H7 (cell line): ENCODE measurements around the gene BBLN. TPM values are rescaled to one million over a fixed set of nuclear protein-coding genes. Genes with fewer than 3 reads are reported as not detected.

Experiments
- DNase-seq: peaks from one replicate; pipeline ENCODE4 v3.0.0; 2012
- H3K27me3 ChIP-seq: 2 replicates; pipeline ENCODE4 v1.6.0; 2011; ENCODE audit warnings: mild to moderate bottlenecking, low read length; ENCODE audit not compliant: control insufficient read depth, insufficient read depth
- H3K36me3 ChIP-seq: replicated peaks from 2 replicates; pipeline ENCODE4 v1.5.1; 2011; ENCODE audit warnings: low read length; ENCODE audit not compliant: control insufficient read depth, insufficient read depth
- H3K4me3 ChIP-seq: 2 replicates; pipeline ENCODE4 v1.5.1; 2011; ENCODE audit warnings: low read depth, mild to moderate bottlenecking, control low read depth, low read length, moderate library complexity; ENCODE audit not compliant: insufficient read depth
- total RNA-seq: library from RNA; depleted of rRNA; stranded (reverse); fragments of >200 nt; shearing (Covaris generic); gene quantifications from 2 replicates; pipeline ENCODE4 v1.2.3, GENCODE V29; 2014

BBLN gene
- total RNA-seq, 1 experiment from 2014 or later: 130 TPM

DNA sequence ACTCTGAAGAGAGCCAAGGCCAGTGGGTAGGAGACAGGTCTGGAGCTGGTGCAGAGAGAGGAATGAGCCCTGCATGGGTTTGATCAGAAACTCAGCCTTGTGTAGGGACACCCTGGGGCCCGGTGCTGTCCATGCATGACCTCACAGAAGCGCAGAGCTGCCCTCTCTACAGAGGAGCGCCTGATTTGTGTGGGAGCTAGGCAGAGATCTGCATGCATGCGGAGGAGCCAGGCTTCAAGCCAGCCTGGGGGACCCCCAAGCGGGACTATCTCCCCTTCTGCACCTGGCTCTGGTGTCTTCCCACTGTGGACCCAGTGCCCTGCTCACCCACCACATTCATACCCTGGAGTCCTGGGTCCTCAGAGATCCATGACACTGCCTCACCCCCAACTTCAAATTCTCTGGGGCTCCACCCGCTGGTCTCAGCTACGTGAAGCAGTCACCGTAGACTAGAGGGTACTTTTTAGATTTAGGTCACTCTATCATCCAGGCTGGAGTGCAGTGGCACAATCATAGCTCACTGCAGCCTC, 13.4 kb upstream of the BBLN start:
- H3K4me3 ChIP-seq: no peak overlapping the region
- DNase-seq: peak; percentile 55
- H3K27me3 ChIP-seq: no peaks in the 10 kb centered on the region; the same call in 1 of the 2 replicates
- no peaks in the 10 kb centered on the region for H3K36me3 ChIP-seq

DNA sequence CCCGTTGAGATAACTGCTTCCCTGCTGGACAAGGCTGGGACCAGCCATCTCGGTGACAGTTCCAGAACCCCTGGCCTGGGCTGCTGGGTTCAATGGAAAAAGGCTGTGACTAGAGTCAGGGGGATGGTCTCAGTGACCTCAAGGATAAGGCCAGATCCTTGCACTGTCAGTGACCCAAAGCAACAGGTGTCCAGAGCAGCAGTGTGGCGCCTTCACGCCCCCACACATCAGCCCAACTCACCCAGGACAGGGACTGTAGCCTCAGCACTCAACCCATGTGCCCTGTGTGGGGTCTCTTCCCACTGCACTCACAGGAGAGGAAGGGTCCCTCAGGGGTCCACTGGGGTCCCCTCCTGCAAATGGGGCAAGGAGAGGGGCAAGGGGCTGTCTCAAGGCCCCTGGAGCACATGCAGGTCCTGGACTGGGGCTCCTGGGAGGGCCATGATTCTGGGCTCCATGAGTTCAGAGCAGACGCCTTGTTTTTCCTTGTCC, 11.5 kb upstream of the BBLN start:
- DNase-seq: peak; percentile 34
- H3K36me3 ChIP-seq: no peaks in the 10 kb centered on the region
- H3K4me3 ChIP-seq: no peak overlapping the region
- H3K27me3 ChIP-seq: no peaks in the 10 kb centered on the region; the same call in 1 of the 2 replicates

DNA sequence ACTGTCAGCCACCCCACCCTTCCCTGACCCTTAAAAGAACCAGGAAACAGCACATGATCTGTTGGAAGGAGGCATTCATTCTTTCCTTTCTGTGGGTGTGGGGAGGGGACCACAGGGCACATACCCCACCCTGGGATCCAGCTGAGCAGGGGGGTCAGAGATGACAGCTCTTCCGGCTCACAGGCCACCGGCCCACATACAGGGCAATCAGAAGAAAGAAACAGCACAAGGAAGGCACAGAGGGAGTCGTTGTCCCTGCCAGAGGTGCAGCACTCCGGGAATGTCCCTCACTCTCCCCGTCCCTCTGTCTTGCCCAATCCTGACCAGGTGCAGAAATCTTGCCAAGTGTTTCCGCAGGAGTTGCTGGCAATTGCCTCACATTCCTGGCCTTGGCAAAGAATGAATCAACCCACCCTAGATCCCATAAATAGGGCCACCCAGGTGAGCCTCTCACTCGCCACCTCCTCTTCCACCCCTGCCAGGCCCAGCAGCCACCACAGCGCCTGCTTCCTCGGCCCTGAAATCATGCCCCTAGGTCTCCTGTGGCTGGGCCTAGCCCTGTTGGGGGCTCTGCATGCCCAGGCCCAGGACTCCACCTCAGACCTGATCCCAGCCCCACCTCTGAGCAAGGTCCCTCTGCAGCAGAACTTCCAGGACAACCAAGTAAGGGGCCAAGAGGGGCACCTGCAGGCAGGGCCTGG, 10.9 kb upstream of the BBLN start, which contains the start of gene LCN2:
Gene LCN2, plus strand, starts transcription at position 453 of the 701 bp plus-strand sequence. Its CDS starts 73 bp downstream, at position 526.
- peak; percentile 35 for DNase-seq
- H3K4me3 ChIP-seq: no peak within 1 kb of the TSS

DNA sequence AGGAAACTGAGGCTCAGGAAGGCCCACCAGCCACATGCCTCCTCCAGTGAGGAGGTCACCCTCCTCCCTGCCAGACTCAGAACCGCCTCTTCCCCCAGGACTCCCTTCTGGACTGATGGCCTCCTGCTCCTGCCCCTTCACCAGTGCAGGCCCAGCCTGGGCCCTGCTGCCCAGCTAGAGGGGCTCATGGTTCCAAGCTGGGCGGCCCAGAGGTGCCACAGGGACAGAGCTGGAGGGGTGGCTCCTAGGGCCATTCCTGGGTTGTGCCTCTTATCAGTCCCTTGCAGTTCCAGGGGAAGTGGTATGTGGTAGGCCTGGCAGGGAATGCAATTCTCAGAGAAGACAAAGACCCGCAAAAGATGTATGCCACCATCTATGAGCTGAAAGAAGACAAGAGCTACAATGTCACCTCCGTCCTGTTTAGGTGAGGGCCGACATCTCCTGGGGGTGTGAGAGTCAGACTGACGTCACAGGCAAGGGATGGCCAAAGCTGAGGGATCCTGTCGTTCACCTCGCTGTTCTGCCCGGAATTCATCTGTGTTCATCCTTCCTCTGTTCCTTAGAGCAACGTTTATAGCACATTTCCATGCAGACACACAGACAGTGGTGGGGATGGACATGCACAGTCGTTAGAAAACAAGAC, 10.0 kb upstream of the BBLN start:
- DNase-seq: no peak
- no peaks in the 10 kb centered on the region; the same call in 1 of the 2 replicates for H3K27me3 ChIP-seq
- no peak overlapping the region for H3K4me3 ChIP-seq
- no peaks in the 10 kb centered on the region for H3K36me3 ChIP-seq

More for the DNA sequence above, 10.9 kb upstream of the BBLN start, which contains the start of gene LCN2:
- Histone ChIP-seq H3K27me3 (no peaks in the 10 kb centered on the region; the same call in 1 of the 2 replicates), H3K36me3 (no peaks in the 10 kb centered on the region)

DNA sequence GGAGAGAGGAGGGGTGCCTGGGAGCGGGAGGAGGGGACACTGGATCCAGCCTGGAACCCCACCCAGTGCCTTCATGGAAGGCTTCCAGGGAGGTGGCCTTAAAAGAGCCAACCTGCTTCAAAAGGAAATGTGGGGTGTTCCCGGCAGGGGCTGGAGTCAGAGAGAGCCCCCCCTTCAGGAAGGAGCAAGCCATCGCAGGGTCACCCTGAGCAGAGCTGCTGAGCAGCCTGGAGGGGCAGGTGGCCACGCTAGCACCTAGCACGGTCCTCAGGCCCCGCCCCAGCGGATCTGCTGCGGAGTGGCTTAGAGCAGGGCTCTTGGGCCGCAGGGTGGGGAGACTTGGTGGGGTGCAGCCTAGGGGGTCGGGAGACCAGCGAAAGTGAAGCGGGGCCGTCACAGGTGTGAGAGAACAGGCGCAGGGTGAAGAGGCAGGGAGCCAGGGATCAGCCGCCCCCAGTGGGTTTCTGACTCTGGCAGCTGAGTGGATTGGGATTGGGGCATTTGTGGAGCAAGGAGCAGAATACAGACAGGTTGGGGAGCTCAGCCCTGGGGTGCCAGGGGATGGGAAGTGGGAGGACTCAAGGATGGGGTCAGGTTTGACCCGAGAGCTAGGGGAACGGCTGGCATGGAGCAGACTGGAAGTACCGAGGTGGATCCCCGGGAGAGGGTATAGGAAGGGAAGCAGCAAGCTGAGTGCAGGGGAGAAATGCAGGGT, 9.3 kb upstream of the BBLN start:
- no peaks in the 10 kb centered on the region; the same call in 1 of the 2 replicates for H3K27me3 ChIP-seq
- peak; percentile 96 for DNase-seq
- no peak overlapping the region for H3K4me3 ChIP-seq
- H3K36me3 ChIP-seq: no peaks in the 10 kb centered on the region

DNA sequence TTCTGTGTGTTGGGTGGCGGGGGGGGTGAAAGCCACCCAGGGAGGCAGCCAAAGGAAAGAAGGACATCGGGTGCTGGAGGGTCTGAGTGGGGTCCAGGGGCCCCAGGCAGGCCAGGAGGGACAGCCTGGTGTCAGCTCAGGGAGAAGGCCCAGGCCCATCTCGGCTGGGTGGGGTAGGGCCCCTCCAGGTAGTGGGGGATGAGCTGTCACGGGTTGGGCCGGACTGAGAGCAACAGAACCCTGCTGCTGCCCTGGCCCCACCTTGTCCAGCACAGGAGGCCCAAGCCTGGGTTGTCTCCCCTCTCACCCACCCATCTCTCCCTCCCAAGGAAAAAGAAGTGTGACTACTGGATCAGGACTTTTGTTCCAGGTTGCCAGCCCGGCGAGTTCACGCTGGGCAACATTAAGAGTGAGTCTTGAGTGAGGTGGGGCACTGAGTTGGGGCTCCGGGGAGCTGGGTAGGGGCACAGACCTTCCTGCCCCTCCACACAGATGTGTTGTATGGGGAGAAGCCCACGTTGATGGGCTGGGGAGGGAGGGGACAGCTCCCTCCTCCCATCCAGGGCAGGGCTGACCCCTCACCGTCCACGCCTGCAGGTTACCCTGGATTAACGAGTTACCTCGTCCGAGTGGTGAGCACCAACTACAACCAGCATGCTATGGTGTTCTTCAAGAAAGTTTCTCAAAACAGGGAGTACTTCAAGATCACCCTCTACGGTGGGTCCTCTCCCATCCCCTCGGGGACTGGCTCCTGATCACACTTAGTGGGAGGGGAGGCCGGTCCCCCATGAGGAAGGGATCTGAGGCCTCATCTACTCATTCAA, 8.5 kb upstream of the BBLN start:
- peak; percentile 38 for DNase-seq
- no peak overlapping the region for H3K4me3 ChIP-seq
- no peaks in the 10 kb centered on the region; the same call in 1 of the 2 replicates for H3K27me3 ChIP-seq
- H3K36me3 ChIP-seq: no peaks in the 10 kb centered on the region

DNA sequence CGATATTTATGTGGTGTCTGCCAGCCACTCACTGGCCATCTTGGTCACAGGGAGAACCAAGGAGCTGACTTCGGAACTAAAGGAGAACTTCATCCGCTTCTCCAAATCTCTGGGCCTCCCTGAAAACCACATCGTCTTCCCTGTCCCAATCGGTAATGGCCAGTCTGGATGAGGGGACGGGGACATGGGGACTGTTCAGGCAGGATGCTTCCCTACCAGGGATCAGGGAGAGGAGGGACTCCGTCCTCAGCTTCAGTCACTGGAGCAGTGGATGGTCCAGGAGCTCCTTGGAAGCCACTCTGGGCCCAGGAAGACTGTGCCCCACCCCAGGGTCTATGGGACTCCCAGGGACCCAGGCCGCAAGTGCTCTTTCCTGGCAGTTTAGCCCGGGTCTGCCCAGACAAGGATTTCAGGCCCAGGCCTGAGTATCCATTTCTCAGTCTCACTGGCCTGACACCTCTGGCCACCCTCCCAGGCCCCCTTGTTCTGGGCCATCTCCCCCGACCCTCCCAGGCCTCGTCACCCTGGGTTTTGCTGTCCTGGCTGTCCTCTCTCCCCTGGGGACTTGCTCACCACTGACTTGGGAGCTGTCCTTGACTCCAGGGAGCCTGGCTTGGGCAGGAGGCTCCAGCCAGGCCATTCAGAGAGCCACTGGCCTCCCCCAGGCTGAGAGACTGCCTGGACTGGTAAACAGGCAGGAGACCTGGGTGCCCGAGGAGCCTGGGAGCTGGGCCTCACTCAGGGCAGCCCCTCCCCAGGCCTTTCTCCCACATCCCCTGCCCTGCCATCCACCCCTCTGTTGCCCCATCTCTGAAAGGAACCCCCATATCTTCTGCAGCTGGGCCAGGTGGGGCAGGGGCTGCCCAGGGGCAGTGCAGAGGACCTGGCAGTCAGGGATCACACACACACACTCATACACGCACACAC, 7.7 kb upstream of the BBLN start:
- no peaks in the 10 kb centered on the region for H3K36me3 ChIP-seq
- H3K4me3 ChIP-seq: no peak overlapping the region
- no peaks in the 10 kb centered on the region; the same call in 1 of the 2 replicates for H3K27me3 ChIP-seq
- DNase-seq: peak; percentile 39

DNA sequence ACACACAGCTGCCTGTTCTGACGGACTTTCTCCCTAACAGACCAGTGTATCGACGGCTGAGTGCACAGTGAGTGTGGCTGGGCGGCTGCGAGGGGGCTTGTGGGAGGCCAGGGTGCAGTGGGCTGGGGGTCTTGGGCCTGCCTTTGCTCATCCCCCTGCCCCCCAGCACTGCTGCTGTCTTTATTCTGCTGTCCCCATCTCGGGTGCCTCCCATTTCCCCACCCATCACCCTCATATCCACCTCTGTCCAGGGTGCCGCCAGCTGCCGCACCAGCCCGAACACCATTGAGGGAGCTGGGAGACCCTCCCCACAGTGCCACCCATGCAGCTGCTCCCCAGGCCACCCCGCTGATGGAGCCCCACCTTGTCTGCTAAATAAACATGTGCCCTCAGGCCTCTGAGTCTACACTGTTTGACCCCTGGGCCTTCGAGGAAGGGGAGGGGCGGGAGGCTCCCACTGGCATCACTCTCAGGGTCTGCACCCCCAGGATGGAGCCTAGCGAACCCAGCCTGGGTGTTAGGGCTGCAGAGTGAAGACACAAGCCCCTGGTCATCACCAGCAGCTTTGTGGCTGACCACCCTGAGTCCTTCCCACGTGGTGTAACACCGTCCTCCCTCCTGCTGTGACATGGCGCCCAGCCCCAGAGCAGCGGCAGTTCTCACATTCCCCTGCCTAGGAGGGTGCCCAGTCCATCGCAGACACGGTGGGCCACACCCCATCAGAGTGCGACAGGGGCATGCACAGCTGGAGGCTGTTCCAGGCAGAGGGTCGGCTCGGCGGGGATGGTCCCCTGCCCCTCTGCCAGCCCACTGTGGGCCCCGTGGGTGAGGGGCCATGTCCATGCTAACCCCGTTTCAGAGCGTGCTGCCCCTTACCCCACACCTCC, 6.8 kb upstream of the BBLN start:
- DNase-seq: peak; percentile 49
- Histone ChIP-seq H3K36me3 (no peaks in the 10 kb centered on the region), H3K4me3 (no peak overlapping the region), H3K27me3 (no peaks in the 10 kb centered on the region; the same call in 1 of the 2 replicates)

DNA sequence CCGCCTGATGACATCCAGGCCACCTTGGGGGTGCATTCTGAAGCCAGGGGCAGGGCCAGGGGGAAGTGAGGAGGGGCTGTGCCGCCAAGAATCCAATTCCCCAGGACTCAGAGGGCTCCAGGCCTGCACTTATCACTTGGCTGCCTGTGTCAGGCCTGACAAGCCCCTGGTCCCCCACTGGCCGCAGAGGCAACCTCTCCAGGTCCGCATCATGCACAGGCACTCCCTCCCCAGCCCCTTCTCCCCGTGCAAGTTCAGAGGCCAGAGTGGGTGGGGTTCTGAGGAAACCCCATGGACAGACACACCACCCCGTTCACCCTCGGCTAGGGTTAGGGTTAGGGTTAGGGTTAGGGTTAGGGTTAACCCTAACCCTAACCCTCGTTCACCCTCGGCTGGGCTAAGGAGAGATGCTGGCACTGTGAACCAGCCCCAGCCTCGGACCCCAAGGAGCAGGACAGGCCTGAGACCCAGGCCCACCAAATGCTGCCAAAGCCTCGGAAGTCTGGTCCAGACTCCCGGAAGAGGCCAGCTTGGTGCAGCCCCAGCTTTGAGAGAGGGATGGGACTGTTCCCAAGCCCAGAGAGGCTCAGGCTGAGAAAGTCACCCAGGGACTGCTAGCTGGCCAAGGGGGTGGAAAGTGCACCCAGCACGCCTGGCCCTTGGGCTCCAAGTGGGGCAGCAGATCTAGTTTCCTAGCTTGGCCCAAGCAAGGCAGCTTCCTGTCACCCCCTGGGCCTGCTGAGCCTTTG, 5.9 kb upstream of the BBLN start:
- Histone ChIP-seq H3K36me3 (no peaks in the 10 kb centered on the region), H3K4me3 (no peak overlapping the region), H3K27me3 (no peaks in the 10 kb centered on the region; the same call in 1 of the 2 replicates)
- no peak for DNase-seq

DNA sequence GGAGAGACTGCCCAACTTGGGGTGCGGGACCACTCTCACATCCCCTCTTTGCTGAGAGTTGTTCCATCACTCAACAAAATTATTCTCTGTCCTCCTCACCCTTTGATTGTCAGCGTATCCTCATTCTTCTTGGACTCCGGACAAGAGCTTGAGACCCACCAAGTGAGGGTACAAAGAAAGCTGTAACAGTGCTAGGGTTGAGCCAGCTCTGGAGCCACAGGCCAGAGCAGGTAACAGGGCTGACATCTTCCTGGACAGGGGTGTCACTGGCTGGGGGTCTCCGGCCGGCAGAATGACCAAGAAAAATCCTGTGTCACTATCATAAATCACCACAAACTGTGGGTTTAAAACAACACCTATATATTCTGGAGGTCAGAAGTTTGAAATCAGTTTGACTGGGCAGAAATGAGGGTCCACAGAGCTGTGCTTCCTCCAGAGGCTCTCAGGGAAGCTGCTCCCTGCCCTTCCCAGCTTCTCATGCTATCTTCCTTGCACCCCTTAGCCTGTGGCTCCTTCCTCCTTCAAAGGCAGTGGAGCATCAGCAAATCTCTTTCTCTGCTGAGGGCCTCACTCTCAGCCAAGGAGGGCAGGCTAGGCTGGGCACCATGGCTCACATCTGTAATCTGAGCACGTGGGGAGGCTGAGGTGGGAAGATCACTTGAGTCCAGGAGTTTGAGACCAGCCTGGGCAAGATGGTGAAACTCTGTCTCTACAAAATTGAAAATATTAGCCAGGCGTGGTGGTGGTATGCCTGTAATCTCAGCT, 4.1 kb upstream of the BBLN start:
- no peaks in the 10 kb centered on the region for H3K36me3 ChIP-seq
- no peaks in the 10 kb centered on the region; the same call in 1 of the 2 replicates for H3K27me3 ChIP-seq
- DNase-seq: peak; percentile 8
- no peak overlapping the region for H3K4me3 ChIP-seq

DNA sequence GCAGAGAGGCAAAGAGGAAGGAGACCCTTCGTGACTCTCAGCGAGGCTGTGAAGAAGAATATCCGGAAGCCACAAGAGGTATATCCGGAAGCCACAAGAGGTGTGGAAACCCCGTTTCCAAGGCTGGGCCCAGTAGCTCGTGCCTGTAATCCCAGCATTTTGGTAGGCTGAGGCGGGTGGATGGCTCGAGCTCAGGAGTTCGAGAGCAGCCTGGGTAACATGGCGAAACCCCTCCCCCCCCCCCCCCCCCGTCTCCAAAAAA, 612 bp upstream of the BBLN start:
- H3K36me3 ChIP-seq: peaks cover 10% of the 10 kb centered on the region
- H3K27me3 ChIP-seq: no peaks in the 10 kb centered on the region
- DNase-seq: no peak

More for the DNA sequence above, 612 bp upstream of the BBLN start:
- H3K4me3 ChIP-seq: peak overlapping the region; percentile 46
